HG02571 (cell line): ENCODE results near the gene CHST5.
"Not testable (repeated sequence)": the region's sequence is repeated elsewhere in the genome, so short reads cannot be mapped to it uniquely, and the experiment has no call there.

Experiments
- ATAC-seq: cut with Tn5 transposase; IDR thresholded peaks from one replicate; pipeline ENCODE4 v1.9.1; 2021; ENCODE audit warnings: mild to moderate bottlenecking, moderate library complexity; ENCODE audit not compliant: unreplicated experiment

The CHST5 gene

DNA sequence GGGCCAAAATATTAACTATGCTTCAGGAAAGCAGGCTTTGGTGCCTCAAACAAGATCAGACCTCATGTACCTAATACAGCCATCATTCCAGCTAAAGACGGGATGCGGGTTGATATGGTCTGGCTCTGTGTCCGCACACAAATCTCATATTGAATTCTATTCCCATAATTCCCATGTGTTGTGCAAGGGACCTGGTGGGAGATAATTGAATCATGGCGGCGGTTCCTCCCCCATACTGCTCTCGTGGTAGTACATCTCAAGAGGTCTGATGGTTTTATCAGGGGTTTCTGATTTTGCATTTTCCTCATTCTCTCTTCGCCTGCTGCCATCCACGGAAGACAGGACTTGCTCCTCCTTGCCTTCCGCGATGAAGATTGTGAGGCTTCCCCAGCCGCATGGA lies 21.6 kb downstream of the CHST5 start:
- no peak for ATAC-seq

DNA sequence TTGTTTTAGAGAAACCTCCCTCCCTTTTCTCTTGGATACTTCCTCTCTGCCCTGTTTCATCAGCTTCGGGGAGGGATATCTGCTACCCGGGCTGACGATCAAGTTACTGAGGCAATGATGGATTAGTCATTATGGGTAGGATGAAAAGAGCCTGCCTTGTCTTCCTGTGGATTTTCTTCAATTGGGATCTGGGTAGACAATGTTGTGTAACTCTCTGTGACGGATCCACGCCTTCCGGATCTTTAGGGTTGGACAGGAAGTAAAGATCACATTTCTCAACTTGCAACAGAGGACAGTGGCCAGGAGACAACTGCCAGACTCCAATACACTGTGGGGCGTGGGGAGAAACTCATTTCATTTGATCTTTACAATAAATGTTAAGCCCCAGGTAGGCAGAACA lies 29.3 kb downstream of the CHST5 start:
- ATAC-seq = no peak

DNA sequence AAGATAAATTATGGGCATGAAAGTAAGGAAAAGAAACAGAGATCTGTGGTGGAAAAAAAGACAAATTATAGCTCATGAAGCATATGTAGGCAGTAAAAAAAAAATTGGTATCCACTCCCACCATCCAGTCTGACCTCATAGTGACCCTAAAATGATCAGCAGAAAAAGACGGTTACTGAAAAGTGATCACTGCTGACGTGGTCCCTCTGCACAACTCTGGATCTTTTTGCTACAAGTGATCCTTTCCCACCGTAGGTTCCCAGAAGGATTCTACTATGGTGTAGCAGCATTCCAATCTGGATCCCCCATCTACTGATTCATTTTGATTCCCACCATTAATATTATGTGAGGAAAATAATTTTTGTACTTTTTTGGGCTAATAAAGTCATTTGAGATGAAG lies 29.8 kb downstream of the CHST5 start:
- no peak for ATAC-seq

GRCh38 chr16:75503801-75504200 lies 32.1 kb downstream of the CHST5 start:
- no peak for ATAC-seq

- ATAC-seq = no peak
Observed at GRCh38 chr16:75502916-75503605, 32.8 kb downstream of the CHST5 start.

DNA sequence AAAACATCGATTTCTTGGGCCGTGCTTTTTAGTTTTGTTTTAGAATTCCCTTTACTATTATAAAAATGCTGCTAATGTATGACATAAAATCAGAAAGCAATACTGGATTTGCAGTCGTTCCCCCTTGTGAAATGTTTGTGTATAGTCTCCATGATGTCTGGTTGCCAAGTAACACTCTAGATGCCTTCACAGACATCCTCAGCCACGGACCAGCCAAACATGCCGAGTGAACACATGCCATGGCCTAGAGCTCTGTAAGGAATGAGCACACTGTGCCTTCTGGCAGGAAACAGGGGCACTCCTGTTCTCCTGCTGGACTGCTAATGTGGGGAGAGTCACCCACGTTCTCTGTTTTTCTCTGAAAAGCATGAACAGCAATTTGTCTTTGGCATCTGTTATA lies 34.1 kb downstream of the CHST5 start:
- ATAC-seq = not testable (repeated sequence)

DNA sequence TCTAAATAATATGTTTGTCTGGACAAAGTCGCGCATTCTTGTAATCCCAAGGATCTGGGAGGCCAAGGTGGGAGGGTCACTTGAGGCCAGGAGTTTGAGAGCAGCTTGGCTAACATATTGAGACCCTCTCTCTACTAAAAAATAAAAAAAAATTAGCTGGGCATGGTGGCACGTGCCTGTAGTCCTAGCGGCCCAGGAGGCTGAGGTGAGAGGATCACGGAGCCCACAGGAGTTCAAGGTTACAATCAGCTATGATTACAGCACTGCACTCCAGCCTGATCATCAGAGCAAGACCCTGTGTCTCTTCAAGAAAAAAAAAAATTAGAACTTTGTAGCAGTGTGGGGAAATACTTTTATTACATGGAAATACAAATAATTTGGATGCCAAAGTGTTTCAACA lies 34.5 kb downstream of the CHST5 start:
- ATAC-seq = no peak

DNA sequence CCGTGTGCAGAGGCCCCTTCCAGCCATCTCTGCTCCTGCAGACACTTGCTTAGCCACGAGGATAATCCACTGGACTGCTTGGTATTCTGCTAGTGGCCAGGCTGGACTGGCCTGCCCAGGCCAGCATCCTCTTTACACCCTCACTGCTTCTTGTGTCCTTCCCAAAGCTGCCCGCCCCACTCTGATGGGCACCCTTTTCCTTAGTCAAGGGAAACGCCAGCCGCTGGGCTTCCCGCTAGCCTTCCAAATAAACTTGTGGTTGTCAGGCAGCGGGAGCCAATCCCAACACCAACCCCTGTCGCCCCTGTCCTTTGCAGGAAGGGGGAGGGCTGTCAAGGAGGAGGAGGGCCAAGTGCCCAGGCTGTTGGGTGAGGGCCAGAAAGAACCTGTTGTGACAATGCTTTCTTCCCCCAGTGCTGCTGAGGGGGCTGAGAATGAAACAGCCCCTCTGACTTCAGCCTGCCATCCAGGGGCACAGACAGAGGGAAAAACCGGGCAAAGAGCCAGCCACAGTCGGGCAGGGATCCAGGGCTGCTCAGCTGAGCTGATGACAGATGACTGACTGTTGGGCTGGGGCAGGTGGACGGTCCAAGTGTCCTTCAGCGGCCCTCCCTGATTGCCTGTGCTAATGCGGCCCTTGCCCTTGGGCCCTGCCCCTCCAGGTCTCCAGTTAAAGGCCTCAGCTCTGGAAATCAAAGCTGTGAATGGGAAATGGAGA lies 37.1 kb downstream of the CHST5 start:
- not testable (repeated sequence) for ATAC-seq

GRCh38 chr16:75497558-75497957 lies 38.4 kb downstream of the CHST5 start:
- ATAC-seq = no peak

GRCh38 chr16:75495076-75495674 lies 40.7 kb downstream of the CHST5 start, which contains the start of gene CHST6:
CHST6 (minus strand) TSS chr16:75495441; CDS start chr16:75479828, 15,613 bp downstream.
- peak; percentile 55 for ATAC-seq

DNA sequence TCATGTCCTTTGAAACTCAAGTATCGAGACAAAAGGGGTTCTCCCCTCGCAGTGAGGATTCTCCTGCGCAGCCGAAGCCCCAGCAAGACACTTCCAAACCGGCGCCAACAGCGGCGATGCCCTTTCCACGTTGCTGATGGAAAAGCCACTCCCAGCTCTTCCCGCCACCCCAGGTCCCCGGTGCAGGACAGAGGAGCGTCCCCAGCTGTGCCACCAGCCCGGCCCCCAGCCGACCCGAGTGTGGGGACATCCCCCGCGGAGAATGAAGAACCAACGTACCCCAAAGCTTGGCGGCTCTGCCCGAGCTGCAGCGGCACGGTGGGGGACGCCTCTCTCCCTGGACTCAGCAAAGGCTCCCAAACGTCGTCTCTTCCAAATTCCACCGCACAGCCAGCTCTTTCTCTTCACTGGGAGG lies 41.2 kb downstream of the CHST5 start:
- no peak for ATAC-seq

DNA sequence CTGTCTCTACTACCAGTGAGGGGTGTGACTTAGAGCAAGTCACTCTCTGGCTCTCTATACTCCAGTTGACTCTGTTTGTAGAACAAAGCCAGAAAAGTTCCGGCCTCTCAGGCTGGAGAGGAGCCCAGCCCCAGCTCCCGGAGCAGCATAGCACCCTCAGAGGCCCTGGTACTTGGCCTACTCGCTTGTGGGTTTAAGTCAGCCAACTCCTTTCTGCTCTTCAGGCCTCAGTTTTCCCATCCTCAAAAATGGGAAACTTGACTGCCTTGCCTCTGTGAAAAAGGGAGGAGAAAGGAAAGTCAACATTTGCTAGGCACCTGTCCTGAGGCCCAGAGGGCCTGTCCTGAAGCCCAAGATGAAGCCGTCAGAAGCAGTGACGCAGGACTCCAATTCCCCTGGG lies 41.7 kb downstream of the CHST5 start:
- no peak for ATAC-seq

GRCh38 chr16:75491876-75492275 lies 44.0 kb downstream of the CHST5 start:
- ATAC-seq = no peak

DNA sequence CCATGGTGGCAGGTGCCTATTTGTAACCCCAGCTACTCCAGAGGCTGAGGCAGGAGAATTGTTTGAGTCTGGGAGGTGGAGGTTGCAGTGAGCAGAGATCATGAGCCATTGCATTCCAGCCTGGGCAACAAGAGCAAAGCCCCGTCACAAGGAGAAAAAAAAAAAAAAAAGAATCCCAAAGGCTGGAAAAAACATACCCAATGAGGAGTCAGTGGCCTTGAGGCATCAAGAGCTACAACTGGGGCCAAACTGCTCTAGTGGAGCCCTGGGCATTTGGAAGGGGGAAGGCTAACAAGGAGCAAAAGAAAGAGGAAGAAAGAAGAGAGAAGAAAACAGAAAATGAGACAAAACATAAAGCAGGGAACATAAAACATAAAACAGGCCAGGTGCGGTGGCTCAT lies 47.6 kb downstream of the CHST5 start:
- no peak for ATAC-seq

GRCh38 chr16:75486676-75487313 lies 49.1 kb downstream of the CHST5 start:
- peak; percentile 66 for ATAC-seq

DNA sequence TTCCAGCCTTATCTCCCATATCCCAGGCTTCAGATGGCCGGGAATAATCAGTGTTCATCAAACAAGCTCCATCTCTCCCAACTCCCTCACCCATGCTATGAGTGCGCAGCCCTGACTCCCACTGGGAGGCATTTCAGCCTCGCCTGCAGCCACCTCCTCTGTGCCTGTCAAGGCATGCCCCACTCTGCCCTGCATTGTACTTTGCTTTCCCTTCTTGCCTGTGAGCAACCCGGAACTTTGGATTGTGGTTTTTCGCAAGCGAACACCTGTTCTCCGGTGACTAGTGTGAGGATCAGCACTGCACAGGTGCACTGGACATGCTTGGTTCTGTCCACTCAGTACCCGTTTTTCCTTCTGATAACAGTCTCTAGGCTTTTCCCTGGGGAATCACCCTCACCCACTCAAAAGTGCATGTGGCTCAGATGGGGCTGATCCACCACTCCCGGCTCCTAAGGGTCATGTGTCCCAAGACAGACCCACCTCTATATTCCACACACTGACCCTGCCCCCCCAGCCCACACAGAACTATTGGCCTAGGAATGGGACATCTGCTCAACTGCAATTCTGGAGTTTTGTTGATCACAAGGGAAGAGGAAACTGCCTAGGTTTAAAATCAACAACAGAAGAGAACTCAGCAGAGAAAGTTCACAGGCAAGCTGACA lies 49.8 kb downstream of the CHST5 start:
- no peak for ATAC-seq

GRCh38 chr16:75485230-75486013 lies 50.5 kb downstream of the CHST5 start:
- no peak for ATAC-seq

DNA sequence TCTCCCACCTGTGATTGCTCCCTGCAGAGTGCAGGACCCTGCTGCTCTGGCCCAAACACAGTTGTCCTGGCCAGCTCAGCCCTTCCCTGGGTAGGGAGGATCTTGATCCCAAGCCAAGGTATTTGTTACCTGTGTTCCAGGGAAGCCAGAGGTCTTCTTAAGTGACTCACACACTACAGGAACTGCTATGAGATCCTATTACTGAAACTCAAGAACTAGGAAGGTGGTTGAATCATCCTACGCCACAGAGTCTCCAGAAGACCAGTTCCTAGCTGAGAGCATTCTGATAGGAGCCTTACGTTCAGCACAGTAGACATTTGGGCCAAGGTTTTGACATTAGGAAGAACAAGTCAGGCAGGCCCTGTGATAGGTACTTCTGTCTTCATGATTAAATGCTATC lies 52.7 kb downstream of the CHST5 start:
- no peak for ATAC-seq

GRCh38 chr16:75482434-75483205 lies 53.3 kb downstream of the CHST5 start:
- ATAC-seq = no peak

GRCh38 chr16:75481475-75481874 lies 54.4 kb downstream of the CHST5 start:
- no peak for ATAC-seq
